ENCODE results near the gene CEP164.
"Not testable (repeated sequence)": the region's sequence is repeated elsewhere in the genome, so short reads cannot be mapped to it uniquely, and the experiment has no call there.

Gene CEP164

GRCh38 chr11:117309310-117309709, 18.3 kb upstream of the CEP164 start:
- no peak for DNase-seq

GRCh38 chr11:117313091-117313490, 14.6 kb upstream of the CEP164 start:
- DNase-seq: no peak

- DNase-seq: no peak
These were observed 13.6 kb upstream of the CEP164 start for GRCh38 chr11:117313828-117314768.

- peak; percentile 22 for DNase-seq
These were observed 12.8 kb upstream of the CEP164 start for GRCh38 chr11:117314840-117315239.

GRCh38 chr11:117315285-117316196, 12.1 kb upstream of the CEP164 start:
- peak; percentile 25 for DNase-seq

- DNase-seq: peak; percentile 71
These were observed 11.3 kb upstream of the CEP164 start, which contains the start of gene BACE1 for GRCh38 chr11:117316197-117316961. Gene BACE1 (minus strand): TSS chr11:117316256. CDS start chr11:117315795, 461 bp downstream.

GRCh38 chr11:117318738-117319137, 8.9 kb upstream of the CEP164 start:
- DNase-seq: no peak

GRCh38 chr11:117319214-117319840, 8.3 kb upstream of the CEP164 start:
- DNase-seq: no peak

- DNase-seq: not testable (repeated sequence)
These were observed 443 bp upstream of the CEP164 start for GRCh38 chr11:117327255-117327566.

- DNase-seq: peak; percentile 67
These were observed 839 bp downstream of the CEP164 start for GRCh38 chr11:117328375-117329010.

GRCh38 chr11:117332843-117333242, 5.2 kb downstream of the CEP164 start:
- no peak for DNase-seq

- DNase-seq: no peak
These were observed 6.3 kb downstream of the CEP164 start for GRCh38 chr11:117333917-117334316.

- DNase-seq: no peak
These were observed 7.2 kb downstream of the CEP164 start for GRCh38 chr11:117334896-117335295.

GRCh38 chr11:117335399-117335798, 7.7 kb downstream of the CEP164 start:
- DNase-seq: no peak

- no peak for DNase-seq
These were observed 9.4 kb downstream of the CEP164 start for GRCh38 chr11:117337076-117337475.

GRCh38 chr11:117345039-117345438, 17.4 kb downstream of the CEP164 start:
- no peak for DNase-seq

- DNase-seq: no peak
These were observed 26.9 kb downstream of the CEP164 start for GRCh38 chr11:117354550-117354949.

GRCh38 chr11:117356126-117356890, 28.7 kb downstream of the CEP164 start:
- no peak for DNase-seq

- no peak for DNase-seq
These were observed 33.8 kb downstream of the CEP164 start for GRCh38 chr11:117361432-117361831.

GRCh38 chr11:117366248-117366647, 38.6 kb downstream of the CEP164 start:
- no peak for DNase-seq

GRCh38 chr11:117366875-117367274, 39.2 kb downstream of the CEP164 start:
- DNase-seq: no peak

All from hematopoietic multipotent progenitor cell treated with erythropoietin and hydrocortisone succinate and interleukin-3 and kit ligand, for 6 days (in vitro differentiated cells).